GM21717 (cell line): Measurements from ENCODE around the gene SLC49A3.
A peak's percentile ranks its signal among the peaks of the same experiment; 100 is the strongest.
"Not testable (repeated sequence)": the region's sequence is repeated elsewhere in the genome, so short reads cannot be mapped to it uniquely, and the experiment has no call there.

Experiments
- ATAC-seq: cut with Tn5 transposase; IDR thresholded peaks from one replicate; pipeline ENCODE4 v1.9.1; 2021; ENCODE audit warnings: mild to moderate bottlenecking, moderate library complexity; ENCODE audit not compliant: unreplicated experiment

The SLC49A3 gene

DNA sequence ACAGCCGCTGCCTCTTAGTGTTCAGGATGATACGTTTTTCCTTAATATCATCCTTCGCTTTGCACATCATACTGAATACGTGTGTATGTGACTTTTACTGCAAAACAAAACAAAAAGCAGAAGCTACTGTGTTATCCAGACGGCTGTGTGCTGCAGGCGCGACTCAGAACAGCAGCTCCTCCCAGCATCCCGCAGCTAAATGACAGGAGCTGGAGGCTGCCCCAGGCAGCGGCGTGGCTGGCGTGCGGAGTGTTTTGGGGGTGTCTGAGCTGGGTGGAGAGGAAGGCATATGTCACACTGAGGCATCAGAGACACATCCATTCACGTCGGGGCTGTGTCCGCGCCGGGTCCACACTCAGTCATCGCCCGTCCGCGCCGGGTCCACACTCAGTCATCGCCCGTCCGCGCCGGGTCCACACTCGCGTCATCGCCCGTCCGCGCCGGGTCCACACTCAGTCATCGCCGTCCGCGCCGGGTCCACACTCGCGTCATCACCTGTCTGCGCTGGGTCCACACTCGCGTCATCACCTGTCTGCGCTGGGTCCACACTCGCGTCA is 33.3 kb upstream of the SLC49A3 start:
- ATAC-seq: no peak

DNA sequence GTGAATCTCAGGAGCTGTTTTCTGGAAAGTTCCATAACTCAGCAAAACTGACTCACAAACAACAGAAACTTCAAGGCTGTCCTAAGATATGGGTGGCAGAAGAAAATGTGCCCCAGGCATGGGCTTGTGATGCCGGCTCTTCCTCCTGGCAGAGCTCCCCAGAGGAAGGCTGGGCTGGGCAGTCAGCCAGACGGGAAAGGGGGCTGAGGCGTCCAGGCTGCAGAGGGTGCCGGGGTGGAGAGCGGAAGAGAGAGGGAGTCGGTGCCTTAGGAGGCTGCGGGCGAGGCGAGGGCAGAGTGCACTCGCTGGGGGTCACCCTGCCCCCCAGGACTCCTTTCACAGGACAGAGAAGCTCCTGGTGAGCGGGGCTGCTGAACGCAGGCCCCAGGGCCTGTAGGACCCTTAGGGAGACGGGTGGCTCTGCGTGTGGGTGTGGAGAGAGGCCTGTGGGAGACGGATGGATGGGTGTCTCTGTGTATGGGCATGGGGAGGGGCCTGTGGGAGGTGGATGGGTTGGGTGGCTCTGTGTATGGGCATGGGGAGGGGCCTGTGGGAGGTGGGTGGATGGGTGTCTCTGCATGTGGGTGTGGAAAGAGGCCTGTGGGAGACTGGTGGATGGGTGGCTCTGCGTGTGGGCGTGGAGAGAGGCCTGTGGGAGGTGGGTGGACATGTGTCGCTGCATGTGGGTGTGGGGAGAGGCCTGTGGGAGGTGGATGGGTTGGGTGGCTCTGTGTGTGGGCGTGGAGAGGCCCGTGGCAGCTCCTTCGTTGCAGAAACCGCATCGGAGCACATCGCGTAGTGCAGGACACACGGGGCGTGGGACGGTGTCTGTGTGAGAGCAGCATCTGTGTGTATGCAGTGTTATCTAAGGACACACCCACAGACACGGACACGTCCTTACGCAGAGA is 32.6 kb upstream of the SLC49A3 start:
- ATAC-seq: no peak

DNA sequence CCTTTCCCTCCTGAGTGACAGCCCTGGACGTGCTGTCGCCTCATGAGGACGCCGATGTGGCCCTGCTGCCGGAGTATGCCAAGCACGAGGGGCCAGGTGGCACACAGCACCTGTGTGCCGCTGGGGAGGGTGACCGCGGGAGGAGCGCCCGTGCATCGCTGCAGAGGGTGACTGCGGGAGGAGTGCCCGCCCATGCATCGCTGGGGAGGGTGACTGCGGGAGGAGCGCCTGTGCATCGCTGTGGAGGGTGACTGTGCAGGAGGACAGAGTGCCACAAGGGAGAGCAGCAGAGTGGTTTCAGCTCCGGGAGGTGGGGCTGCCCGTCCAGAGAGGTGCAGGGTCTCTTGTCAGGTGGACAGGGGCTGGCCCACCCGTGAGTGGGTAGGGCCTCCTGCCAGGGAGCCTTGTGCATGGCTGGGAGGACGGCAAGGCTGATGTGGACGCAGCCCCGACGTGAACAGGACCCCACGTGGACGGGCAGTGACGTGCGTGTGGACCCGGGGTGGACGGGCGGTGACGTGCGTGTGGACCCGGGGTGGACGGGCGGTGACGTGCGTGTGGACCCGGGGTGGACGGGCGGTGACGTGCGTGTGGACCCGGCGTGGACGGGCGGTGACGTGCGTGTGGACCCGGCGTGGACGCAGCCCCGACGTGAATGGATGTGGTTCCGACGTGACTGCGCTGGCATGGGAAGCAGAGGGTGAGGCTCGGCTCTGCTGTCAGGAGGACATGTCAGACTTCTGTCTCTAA is 31.3 kb upstream of the SLC49A3 start:
- no peak for ATAC-seq

DNA sequence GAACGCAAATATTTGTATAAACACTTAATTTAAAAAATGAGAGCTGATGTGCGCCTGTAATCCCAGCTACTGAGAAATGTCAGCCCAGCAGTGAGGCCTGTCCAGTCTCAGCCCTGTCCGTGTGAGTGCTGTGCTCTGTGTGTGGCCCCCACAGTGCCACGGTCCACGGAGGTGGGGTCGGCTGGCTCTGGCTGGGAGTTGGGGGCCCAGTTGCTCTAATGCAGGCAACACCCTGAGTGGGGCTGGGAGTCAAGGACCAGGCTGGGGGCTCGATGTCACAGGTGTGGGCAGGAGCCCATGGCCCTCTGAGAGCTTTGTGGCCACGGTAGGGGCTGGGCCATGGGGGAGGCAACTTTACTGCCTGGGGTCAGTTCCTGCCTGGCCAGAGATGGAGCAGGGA is 29.5 kb upstream of the SLC49A3 start:
- ATAC-seq: no peak

- no peak for ATAC-seq
These were observed 28.8 kb upstream of the SLC49A3 start for GRCh38 chr4:717601-718320.

DNA sequence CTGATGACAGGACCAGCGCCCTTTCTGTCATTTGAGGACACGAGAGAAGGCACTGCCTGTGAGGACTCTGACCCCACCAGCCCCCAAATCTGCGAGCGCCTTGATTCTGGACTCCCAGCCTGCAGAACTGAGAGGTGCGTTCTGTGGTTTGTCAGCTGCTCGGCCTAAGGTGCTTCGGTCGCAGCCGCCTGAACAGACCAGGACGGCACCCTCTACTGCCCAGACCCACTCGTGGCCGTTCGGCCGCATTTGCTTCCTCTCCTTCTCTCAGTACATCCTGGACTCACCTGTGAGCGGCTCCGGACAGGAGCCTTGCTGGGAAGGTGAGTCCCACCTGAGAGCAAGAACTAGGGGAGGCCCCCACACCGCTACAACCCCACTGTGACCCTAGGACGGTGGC is 25.1 kb upstream of the SLC49A3 start:
- no peak for ATAC-seq

GRCh38 chr4:712916-713632 is 24.1 kb upstream of the SLC49A3 start:
- ATAC-seq: no peak

GRCh38 chr4:712093-712492 is 23.1 kb upstream of the SLC49A3 start:
- ATAC-seq: no peak

GRCh38 chr4:710916-711315 is 22.0 kb upstream of the SLC49A3 start:
- ATAC-seq: no peak

- ATAC-seq: no peak
These were observed 21.2 kb upstream of the SLC49A3 start for GRCh38 chr4:710116-710515.

- no peak for ATAC-seq
These were observed 20.4 kb upstream of the SLC49A3 start for GRCh38 chr4:709348-709747.

GRCh38 chr4:708631-708933 is 19.6 kb upstream of the SLC49A3 start:
- no peak for ATAC-seq

- no peak for ATAC-seq
These were observed 19.1 kb upstream of the SLC49A3 start for GRCh38 chr4:707929-708630.

DNA sequence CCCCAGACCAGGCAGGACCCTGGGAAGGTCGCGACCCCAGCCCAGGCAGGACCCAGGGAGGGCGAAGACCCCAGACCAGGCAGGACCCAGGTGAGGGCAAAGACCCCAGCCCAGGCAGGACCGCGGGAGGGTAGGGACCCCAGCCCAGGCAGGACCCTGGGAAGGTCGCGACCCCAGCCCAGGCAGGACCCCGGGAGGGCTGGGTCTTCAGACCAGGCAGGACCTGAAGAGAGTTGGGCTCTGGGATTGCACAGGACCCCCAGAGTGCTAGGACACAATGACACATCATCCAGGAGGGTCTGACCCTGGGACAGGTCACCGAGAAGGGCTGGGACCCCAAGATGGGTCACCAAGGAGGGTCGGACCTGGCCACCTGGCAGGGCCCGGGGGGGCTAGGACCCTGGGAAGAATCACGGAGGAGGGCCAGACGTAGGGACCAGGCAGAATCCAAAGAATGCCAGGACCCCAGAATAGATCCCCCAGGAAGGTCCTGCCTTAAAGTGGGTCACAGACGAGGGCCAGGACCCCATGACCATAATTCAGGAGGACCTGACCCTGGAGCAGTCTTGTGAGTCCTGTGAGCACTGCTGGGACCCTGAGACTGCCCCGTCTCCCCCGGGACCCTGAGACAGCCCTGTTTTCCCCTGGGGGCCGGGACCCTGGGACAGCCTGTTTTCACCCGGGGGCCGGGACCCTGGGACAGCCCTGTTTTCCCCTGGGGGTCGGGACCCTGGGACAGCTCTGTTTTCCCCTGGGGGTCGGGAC is 18.1 kb upstream of the SLC49A3 start:
- no peak for ATAC-seq

GRCh38 chr4:706083-706633 is 17.2 kb upstream of the SLC49A3 start:
- ATAC-seq: not testable (repeated sequence)

DNA sequence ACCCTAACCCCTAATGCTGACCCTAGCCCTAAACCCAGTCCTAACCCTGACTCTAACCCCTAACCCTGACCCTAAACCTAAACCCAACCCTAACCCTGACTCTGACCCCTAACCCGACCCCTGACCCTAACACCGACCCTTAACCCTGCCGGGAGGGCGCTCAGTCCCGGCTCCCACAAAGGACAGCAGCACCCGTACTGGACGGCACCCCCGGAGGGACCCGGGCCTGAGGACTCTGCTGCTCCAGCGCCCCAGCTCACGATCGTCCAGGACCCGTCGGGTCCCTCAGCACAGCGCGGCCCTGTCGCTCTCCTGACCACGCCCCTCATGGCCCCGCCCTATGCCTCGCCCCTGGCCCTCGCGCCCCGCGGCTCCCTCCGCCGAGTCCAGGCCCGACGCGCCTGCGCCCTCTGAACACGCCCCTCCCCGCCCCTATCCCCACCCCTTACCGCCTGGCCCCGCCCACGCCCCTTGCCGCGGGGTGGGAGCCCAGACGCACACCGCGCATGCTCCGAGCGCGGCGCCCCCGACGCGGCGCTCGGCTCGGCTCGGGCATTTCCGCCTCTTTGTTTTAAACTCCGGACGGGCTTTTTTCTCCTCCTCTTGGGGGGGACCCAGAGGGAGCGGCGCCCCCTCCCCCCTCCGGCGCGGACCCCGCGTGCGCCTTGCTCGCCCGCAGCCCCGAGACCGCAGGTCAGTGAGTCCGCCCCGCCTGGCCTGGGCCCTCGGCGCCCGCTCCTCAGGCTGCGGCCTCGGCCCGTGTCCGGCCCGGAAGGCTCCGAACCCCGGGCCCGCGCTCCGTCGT is 16.5 kb upstream of the SLC49A3 start, which contains the start of gene PCGF3:
PCGF3 (plus strand) TSS at position 555 of the 805 bp plus-strand sequence. CDS start 27,849 bp downstream, outside the sequence.
- peak; percentile 82 for ATAC-seq

GRCh38 chr4:704971-705277 is 16.0 kb upstream of the SLC49A3 start:
- ATAC-seq: no peak

DNA sequence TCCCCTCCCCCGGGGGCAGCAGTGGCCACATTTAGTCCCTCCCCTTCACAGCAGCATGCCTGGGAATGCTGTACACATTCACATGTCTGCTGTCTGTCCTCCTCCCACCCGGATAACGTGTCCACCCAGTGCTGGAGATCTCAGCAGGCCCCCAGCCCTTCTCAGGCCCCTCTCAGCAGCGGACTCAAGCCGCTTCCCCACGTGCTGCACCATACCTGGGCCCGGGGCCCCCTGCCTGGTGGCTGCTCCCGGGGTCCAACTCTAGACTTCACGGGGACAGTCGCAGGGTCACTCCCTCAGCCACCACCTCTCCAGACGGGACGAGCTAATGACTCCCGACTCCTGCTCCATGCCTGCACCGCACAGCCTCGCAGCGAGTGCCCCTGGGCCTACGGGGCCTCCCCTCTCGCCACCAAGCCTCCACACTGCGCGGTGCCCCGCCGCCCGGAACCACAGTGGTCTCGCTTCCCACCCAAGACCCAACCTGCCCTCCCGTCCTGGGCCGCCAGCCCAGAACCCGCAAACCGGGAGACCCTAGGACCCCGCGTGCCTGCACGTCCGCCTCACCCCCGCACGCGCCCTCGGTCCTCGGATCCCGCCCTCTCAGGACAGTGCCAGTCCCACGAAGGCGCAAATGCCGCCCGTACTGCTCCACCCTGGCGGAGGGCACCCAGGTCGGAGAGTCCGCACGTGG is 15.4 kb upstream of the SLC49A3 start:
- ATAC-seq: no peak
